Gastroesophageal sphincter (tissue), 3 donors: ENCODE data around the gene MACF1.

Experiments
- EP300 ChIP-seq: sonication (generic); formaldehyde crosslinking; IDR thresholded peaks from one replicate; pipeline ENCODE4 v1.6.1; 2017; ENCODE audit warnings: antibody characterized with exemption, mild to moderate bottlenecking
- POLR2A ChIP-seq, 2 donors: fragments of 450-650 bp; IDR thresholded peaks; one replicate each; pipeline ENCODE4 v1.6.1; 2017; ENCODE audit warnings: antibody characterized with exemption in 2 of 2, mild to moderate bottlenecking in 2 of 2, moderate library complexity in 1 of 2
- POLR2AphosphoS5 ChIP-seq: sonication (generic); formaldehyde crosslinking; IDR thresholded peaks from one replicate; pipeline ENCODE4 v1.6.1; 2017; ENCODE audit warnings: antibody characterized with exemption
- TF ChIP-seq, protein P1 (sequence below), 4 experiments: fragments of 200-600 bp in 2 of 4; fragments of 450-650 bp in 2 of 4; sonication (generic) in 1 of 4; IDR thresholded peaks; one replicate each; pipeline ENCODE4 v1.5.1; 2017 to 2019; ENCODE audit warnings: antibody characterized with exemption in 4 of 4, mild to moderate bottlenecking in 2 of 4, moderate library complexity in 2 of 4

DNA sequence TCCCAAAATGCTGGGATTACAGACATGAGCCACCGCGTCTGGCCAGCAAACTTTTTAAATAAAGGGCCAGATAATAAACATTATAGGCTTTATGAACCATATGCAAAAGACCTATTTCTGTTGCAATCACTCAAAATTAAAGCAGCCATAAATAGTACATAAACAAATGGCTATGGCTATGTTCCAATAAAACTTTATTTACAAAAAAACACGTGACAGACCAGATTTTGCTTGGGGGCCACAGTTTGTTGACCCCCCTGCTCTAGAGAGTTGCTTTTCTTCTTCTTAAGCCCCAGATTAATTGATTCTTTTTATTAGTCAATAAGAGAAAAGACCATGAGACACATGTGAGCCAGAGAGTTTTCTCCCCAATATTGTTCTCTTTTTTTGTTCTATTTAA lies 138.3 kb downstream of the MACF1 start:
- TF ChIP-seq, protein P1, sequence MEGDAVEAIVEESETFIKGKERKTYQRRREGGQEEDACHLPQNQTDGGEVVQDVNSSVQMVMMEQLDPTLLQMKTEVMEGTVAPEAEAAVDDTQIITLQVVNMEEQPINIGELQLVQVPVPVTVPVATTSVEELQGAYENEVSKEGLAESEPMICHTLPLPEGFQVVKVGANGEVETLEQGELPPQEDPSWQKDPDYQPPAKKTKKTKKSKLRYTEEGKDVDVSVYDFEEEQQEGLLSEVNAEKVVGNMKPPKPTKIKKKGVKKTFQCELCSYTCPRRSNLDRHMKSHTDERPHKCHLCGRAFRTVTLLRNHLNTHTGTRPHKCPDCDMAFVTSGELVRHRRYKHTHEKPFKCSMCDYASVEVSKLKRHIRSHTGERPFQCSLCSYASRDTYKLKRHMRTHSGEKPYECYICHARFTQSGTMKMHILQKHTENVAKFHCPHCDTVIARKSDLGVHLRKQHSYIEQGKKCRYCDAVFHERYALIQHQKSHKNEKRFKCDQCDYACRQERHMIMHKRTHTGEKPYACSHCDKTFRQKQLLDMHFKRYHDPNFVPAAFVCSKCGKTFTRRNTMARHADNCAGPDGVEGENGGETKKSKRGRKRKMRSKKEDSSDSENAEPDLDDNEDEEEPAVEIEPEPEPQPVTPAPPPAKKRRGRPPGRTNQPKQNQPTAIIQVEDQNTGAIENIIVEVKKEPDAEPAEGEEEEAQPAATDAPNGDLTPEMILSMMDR (IDR thresholded peaks at IDR 0.05) = no peak
- TF ChIP-seq POLR2AphosphoS5 (no peak), EP300 (no peak), POLR2A (IDR thresholded peaks at IDR 0.05) (no peak)
